ENCODE measurements around the gene SCRN3.

The SCRN3 gene

DNA sequence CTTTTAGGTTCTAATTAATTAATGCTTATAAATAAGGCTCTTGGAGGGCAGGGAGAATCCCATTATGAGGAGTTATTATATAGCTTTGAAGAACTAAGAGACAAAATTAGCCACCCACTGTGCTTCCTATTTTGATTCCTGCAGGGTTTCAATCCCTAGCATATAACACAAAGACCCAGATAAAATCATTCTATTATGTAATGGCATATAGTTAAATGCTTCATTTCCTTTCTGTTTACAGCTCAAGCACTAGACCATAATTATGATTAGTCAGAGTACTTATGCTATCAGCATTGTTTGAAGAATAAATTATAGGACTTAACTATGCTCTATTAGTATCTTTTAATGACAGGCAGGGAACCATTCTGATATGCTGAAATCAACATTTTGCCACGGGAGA, 82.2 kb downstream of the SCRN3 start:
- TF ChIP-seq, protein P1, sequence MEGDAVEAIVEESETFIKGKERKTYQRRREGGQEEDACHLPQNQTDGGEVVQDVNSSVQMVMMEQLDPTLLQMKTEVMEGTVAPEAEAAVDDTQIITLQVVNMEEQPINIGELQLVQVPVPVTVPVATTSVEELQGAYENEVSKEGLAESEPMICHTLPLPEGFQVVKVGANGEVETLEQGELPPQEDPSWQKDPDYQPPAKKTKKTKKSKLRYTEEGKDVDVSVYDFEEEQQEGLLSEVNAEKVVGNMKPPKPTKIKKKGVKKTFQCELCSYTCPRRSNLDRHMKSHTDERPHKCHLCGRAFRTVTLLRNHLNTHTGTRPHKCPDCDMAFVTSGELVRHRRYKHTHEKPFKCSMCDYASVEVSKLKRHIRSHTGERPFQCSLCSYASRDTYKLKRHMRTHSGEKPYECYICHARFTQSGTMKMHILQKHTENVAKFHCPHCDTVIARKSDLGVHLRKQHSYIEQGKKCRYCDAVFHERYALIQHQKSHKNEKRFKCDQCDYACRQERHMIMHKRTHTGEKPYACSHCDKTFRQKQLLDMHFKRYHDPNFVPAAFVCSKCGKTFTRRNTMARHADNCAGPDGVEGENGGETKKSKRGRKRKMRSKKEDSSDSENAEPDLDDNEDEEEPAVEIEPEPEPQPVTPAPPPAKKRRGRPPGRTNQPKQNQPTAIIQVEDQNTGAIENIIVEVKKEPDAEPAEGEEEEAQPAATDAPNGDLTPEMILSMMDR (IDR thresholded peaks at IDR 0.05; ENCODE audit: low read depth, low read length, missing control alignments), result no peak
- no peak overlapping the region for H3K4me3 ChIP-seq (replicated peaks; ENCODE audit: low read depth, low read length)
- no peak for DNase-seq (ENCODE audit: extremely low read depth, low read depth)
